IMR-90 (cell line): ENCODE measurements around the gene TEF. TPM values are rescaled to one million over a fixed set of nuclear protein-coding genes. Genes with fewer than 3 reads are reported as not detected.

Experiments
- ATAC-seq: fragments of 200-7000 bp; cut with Tn5 transposase; 2 replicates; pipeline ENCODE4 v1.9.1; 2020; ENCODE audit warnings: low read depth, mild to moderate bottlenecking, moderate library complexity
- BruUV-seq: library from RNA; stranded (reverse); fragments of 400-500 nt; replicated peaks from 2 replicates; lab custom pipeline; 2021; lab: Mats Ljungman, UMichigan
- CTCF ChIA-PET: fragments of 300-600 bp; formaldehyde crosslinking; extraction: SDS; loops from one replicate; lab custom pipeline; 2021; ENCODE audit warnings: antibody characterized with exemption; lab: Yijun Ruan, JAX
- POLR2A ChIA-PET: fragments of 300-600 bp; sonication (Branson Sonifier 250); formaldehyde crosslinking; loops from one replicate; lab custom pipeline; 2022; ENCODE audit warnings: antibody characterized with exemption; ENCODE audit not compliant: unreplicated experiment; lab: Charles Lee
- DNase-seq: peaks from one replicate; pipeline ENCODE4 v3.0.0; 2013
- H2AFZ ChIP-seq: replicated peaks from 2 replicates; pipeline ENCODE3; 2013; ENCODE audit warnings: low read length, mild to moderate bottlenecking; ENCODE audit not compliant: poor library complexity
- H2AK5ac ChIP-seq: 2 replicates; pipeline ENCODE4 v1.6.1; 2013; ENCODE audit warnings: low read depth, low read length, inconsistent platforms
- H2AK9ac ChIP-seq: replicated peaks from 2 replicates; pipeline ENCODE3; 2013; ENCODE audit warnings: mild to moderate bottlenecking, low read depth, low read length, moderate library complexity; ENCODE audit not compliant: poor library complexity
- H2BK120ac ChIP-seq: 2 replicates; pipeline ENCODE4 v1.6.1; 2013; ENCODE audit warnings: low read depth, low read length, inconsistent platforms
- H2BK15ac ChIP-seq: 3 replicates; pipeline ENCODE4 v1.6.1; 2013; ENCODE audit warnings: low read depth, low read length, inconsistent platforms
- H2BK20ac ChIP-seq: 2 replicates; pipeline ENCODE4 v1.6.1; 2013; ENCODE audit warnings: low read depth, mild to moderate bottlenecking, inconsistent platforms, low read length, moderate library complexity
- H2BK5ac ChIP-seq: 2 replicates; pipeline ENCODE4 v1.6.1; 2013; ENCODE audit warnings: mild to moderate bottlenecking, low read depth, low read length, inconsistent platforms; ENCODE audit not compliant: poor library complexity, severe bottlenecking
- H3K14ac ChIP-seq: replicated peaks from 2 replicates; pipeline ENCODE4 v1.6.1; 2013; ENCODE audit warnings: low read depth, low read length, inconsistent platforms
- H3K18ac ChIP-seq: 2 replicates; pipeline ENCODE4 v1.6.1; 2013; ENCODE audit warnings: low read depth, low read length, control low read depth
- H3K23ac ChIP-seq: 2 replicates; pipeline ENCODE4 v1.6.1; 2013; ENCODE audit warnings: low read depth, low read length, inconsistent platforms
- H3K27ac ChIP-seq: 2 replicates; pipeline ENCODE4 v1.5.1; 2013; ENCODE audit warnings: mild to moderate bottlenecking, control low read depth, low read length; ENCODE audit not compliant: insufficient read depth
- H3K27me3 ChIP-seq: 2 replicates; pipeline ENCODE4 v1.6.1; 2013; ENCODE audit warnings: low read length; ENCODE audit not compliant: control insufficient read depth, insufficient read depth
- H3K36me3 ChIP-seq: 2 replicates; pipeline ENCODE4 v1.6.1; 2013; ENCODE audit warnings: low read length, mixed read lengths; ENCODE audit not compliant: control insufficient read depth, insufficient read depth
- H3K4ac ChIP-seq: 2 replicates; pipeline ENCODE4 v1.6.1; 2013; ENCODE audit warnings: low read depth, low read length, inconsistent platforms
- H3K4me1 ChIP-seq: 2 replicates; pipeline ENCODE4 v1.6.1; 2013; ENCODE audit warnings: low read length, mixed read lengths; ENCODE audit not compliant: control insufficient read depth, insufficient read depth
- H3K4me2 ChIP-seq: 2 replicates; pipeline ENCODE4 v1.6.1; 2013; ENCODE audit warnings: low read depth, mild to moderate bottlenecking, control low read depth, low read length, moderate library complexity
- H3K4me3 ChIP-seq: 2 replicates; pipeline ENCODE4 v1.5.1; 2013; ENCODE audit warnings: low read depth, mild to moderate bottlenecking, control low read depth, low read length, moderate library complexity; ENCODE audit not compliant: insufficient read depth
- H3K56ac ChIP-seq: 2 replicates; pipeline ENCODE4 v1.6.1; 2013; ENCODE audit warnings: low read length, inconsistent platforms; ENCODE audit not compliant: insufficient read depth; ENCODE audit errors: extremely low read depth
- H3K79me1 ChIP-seq, 2 experiments: 2 replicates each; pipeline ENCODE4 v1.6.1; 2013; ENCODE audit warnings: low read length in 2 of 2, inconsistent platforms in 1 of 2, low read depth in 1 of 2
- H3K9ac ChIP-seq: 2 replicates; pipeline ENCODE4 v1.6.1; 2013; ENCODE audit warnings: low read depth, low read length, control low read depth
- H3K9me1 ChIP-seq: 2 replicates; pipeline ENCODE4 v1.6.1; 2013; ENCODE audit warnings: low read length, inconsistent platforms; ENCODE audit not compliant: insufficient read depth
- H3K9me3 ChIP-seq: 2 replicates; pipeline ENCODE4 v1.6.1; 2013; ENCODE audit warnings: low read length; ENCODE audit not compliant: control insufficient read depth, insufficient read depth
- H4K20me1 ChIP-seq: 2 replicates; pipeline ENCODE4 v1.6.1; 2013; ENCODE audit warnings: low read length, inconsistent platforms; ENCODE audit not compliant: insufficient read depth
- H4K5ac ChIP-seq: 2 replicates; pipeline ENCODE4 v1.6.1; 2013; ENCODE audit warnings: mild to moderate bottlenecking, low read depth, low read length, control low read depth
- H4K8ac ChIP-seq, 2 experiments: 2 replicates each; pipeline ENCODE4 v1.6.1; 2013; ENCODE audit warnings: low read depth in 2 of 2, low read length in 2 of 2, control low read depth in 1 of 2, inconsistent platforms in 1 of 2
- H4K91ac ChIP-seq: 2 replicates; pipeline ENCODE4 v1.6.1; 2013; ENCODE audit warnings: low read depth, low read length, inconsistent platforms; ENCODE audit not compliant: insufficient read depth
- CEBPB ChIP-seq: IDR thresholded peaks from 2 replicates; pipeline ENCODE4 v1.6.1; 2012; ENCODE audit warnings: low read depth, low read length, improper control_type of control experiment
- CHD1 ChIP-seq: IDR thresholded peaks from 2 replicates; pipeline ENCODE4 v1.6.1; 2012; ENCODE audit warnings: low read depth, low read length, improper control_type of control experiment
- MAFK ChIP-seq: IDR thresholded peaks from 2 replicates; pipeline ENCODE4 v1.6.1; 2012; ENCODE audit warnings: low read depth, low read length, improper control_type of control experiment
- NFE2L2 ChIP-seq: fragments of 150-350 bp; IDR thresholded peaks from 2 replicates; pipeline ENCODE4 v1.6.1; 2016; ENCODE audit warnings: low read depth, mild to moderate bottlenecking, low read length
- USF2 ChIP-seq: fragments of 150-350 bp; IDR thresholded peaks from 2 replicates; pipeline ENCODE4 v1.6.1; 2017; ENCODE audit warnings: mild to moderate bottlenecking, antibody characterized with exemption, low read length, low read depth
- WGBS, 2 experiments: methylation state at CpG; one replicate each; pipeline versions ENCODE4 v1.1.5 to v1.1.7; 2013; ENCODE audit warnings: missing lambda C conversion rate in 2 of 2; ENCODE audit not compliant: insufficient read length in 1 of 2; ENCODE audit errors: extremely low coverage in 2 of 2; 5-methylcytosine and 5-hydroxymethylcytosine counted together
- dilution Hi-C: fragments of 300-500 bp; cut with HindIII; formaldehyde crosslinking; loops from one replicate; pipeline ENCODE4 v1.14.3; 2018; ENCODE audit warnings: low sequenced_read_pairs; ENCODE audit not compliant: unreplicated experiment
- in situ Hi-C: fragments of 300-500 bp; cut with MboI; formaldehyde crosslinking; loops from 3 replicates; pipeline ENCODE4 v1.14.3; 2019; ENCODE audit warnings: low sequenced_read_pairs, inconsistent platforms, mixed read lengths
- intact Hi-C: fragments of 100-400 bp; cut with micrococcal nuclease; formaldehyde crosslinking; loops from 2 replicates; pipeline ENCODE4 v1.10.0; 2022
- polyA plus RNA-seq, 3 experiments: library from polyadenylated mRNA; depleted of rRNA; stranded (reverse); fragments of >200 nt; gene quantifications; 2 replicates each; pipeline ENCODE4 v1.2.3, GENCODE V29; 2012; ENCODE audit warnings: low replicate concordance in 1 of 3
- total RNA-seq: library from RNA; depleted of rRNA; stranded (reverse); fragments of >200 nt; gene quantifications from 2 replicates; pipeline ENCODE4 v1.2.3, GENCODE V29; 2012

The TEF gene
- total and polyA plus RNA-seq, 2 of the 4 experiments (the other 2 are of a cell fraction), result 5.6 to 11.6 TPM

DNA sequence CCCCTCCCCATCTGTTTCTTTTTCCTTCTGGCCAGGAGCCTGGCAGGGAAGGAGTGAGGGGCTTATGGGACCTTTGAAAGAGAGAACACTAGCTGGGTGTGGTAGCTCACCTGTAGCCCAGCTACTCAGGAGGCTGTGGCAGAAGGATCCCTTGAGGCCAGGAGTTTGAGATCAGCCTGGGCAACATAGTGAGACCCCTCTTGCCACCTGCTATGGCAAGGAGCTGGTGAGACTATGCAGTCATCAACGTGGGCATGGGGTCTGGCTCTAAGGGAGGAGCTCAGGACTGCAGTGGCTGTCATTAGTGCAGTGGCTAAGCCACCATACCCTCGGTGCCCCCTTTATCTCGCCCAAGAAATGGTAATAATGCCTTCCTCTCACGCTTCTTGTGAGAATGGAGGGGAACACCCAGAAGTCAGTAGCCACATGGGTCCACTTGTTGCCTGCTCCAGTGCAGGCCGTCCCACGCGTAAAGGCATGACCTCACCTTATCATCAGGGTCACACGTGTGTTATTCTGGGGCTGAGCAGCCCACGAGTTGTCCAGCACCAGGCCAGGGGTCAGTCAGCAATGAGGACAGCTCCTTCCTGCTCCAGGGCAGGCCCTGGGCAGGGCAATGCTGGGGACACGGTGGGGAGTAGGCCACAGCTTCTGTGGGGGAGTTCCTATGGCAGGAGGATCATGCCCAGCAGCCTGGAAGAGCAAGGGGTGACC lies 27.7 kb upstream of the TEF start:
- no peak overlapping the region for H2BK15ac ChIP-seq
- peak overlapping the region; percentile 65 for H2AK9ac ChIP-seq
- ChIA-PET CTCF (no interaction called here), POLR2A (no interaction called here)
- in situ Hi-C loops, result no loop called here
- ATAC-seq (no peak), DNase-seq (no peak)
- H4K20me1 ChIP-seq, result peaks cover 16% of the 10 kb centered on the region; the same call in 1 of the 2 replicates
- H3K9ac ChIP-seq, result no peak overlapping the region
- no peaks in the 10 kb centered on the region for H3K9me3 ChIP-seq
- no peak overlapping the region for H4K8ac ChIP-seq
- no peak overlapping the region for H3K14ac ChIP-seq
- no peak overlapping the region for H2BK20ac ChIP-seq
- H4K91ac ChIP-seq, result no peak overlapping the region
- H3K79me1 ChIP-seq, result peaks cover 13 to 53% of the 10 kb centered on the region in 2 experiments; a peak in 2 of 4 replicates
- H3K23ac ChIP-seq, result no peak overlapping the region
- H2AK5ac ChIP-seq, result no peak overlapping the region
- H3K4ac ChIP-seq, result no peak overlapping the region
- no peak overlapping the region for H2BK120ac ChIP-seq
- no peak overlapping the region for H2BK5ac ChIP-seq
- H3K4me3 ChIP-seq, result no peak overlapping the region
- peaks cover 88% of the 10 kb centered on the region for H3K36me3 ChIP-seq
- no peak overlapping the region for H3K4me2 ChIP-seq
- H3K18ac ChIP-seq, result no peak overlapping the region
- H3K4me1 ChIP-seq, result peaks cover 5% of the 10 kb centered on the region
- BruUV-seq, result no TSS peak
- dilution Hi-C loops, result no loop called here
- no peak overlapping the region for H3K56ac ChIP-seq
- no peak overlapping the region for H2AFZ ChIP-seq
- TF ChIP-seq USF2 (no peak), CEBPB (no peak), CHD1 (no peak), NFE2L2 (no peak), MAFK (no peak)
- WGBS, 2 experiments, result 88% methylated on average over 5 of the region's 10 CpGs; no CpG with 5 or more reads in 1 of the 2 experiments
- H4K5ac ChIP-seq, result no peak overlapping the region
- no peaks in the 10 kb centered on the region for H3K27me3 ChIP-seq
- peaks cover 10% of the 10 kb centered on the region; the same call in 1 of the 2 replicates for H3K9me1 ChIP-seq
- intact Hi-C loops, result no loop called here
- no peak overlapping the region for H3K27ac ChIP-seq
